ENCODE data around the gene GATAD2A.

GATAD2A gene

GRCh38 chr19:19493841-19494546, 88.5 kb downstream of the GATAD2A start:
- TF ChIP-seq CTCF (conservative IDR thresholded peaks at IDR 0.05; ENCODE audit: low read length), result no peak
- no peak overlapping the region for H3K4me3 ChIP-seq (ENCODE audit: low read length)
- no peak for DNase-seq (ENCODE audit: low read depth)

- no peak for TF ChIP-seq CTCF (conservative IDR thresholded peaks at IDR 0.05; ENCODE audit: low read length)
These were observed 90.4 kb downstream of the GATAD2A start for GRCh38 chr19:19495614-19496603.

GRCh38 chr19:19498255-19498991, 92.9 kb downstream of the GATAD2A start:
- no peak for DNase-seq (ENCODE audit: low read depth)

More at GRCh38 chr19:19495614-19496603, 90.4 kb downstream of the GATAD2A start:
- no peak for DNase-seq (ENCODE audit: low read depth)
- no peak overlapping the region for H3K4me3 ChIP-seq (ENCODE audit: low read length)

GRCh38 chr19:19499272-19499995, 94.0 kb downstream of the GATAD2A start:
- H3K4me3 ChIP-seq (ENCODE audit: low read length), result no peak overlapping the region
- no peak for TF ChIP-seq CTCF (conservative IDR thresholded peaks at IDR 0.05; ENCODE audit: low read length)
- DNase-seq (ENCODE audit: low read depth), result no peak

More at GRCh38 chr19:19498255-19498991, 92.9 kb downstream of the GATAD2A start:
- no peak for TF ChIP-seq CTCF (conservative IDR thresholded peaks at IDR 0.05; ENCODE audit: low read length)
- H3K4me3 ChIP-seq (ENCODE audit: low read length), result no peak overlapping the region

- H3K4me3 ChIP-seq (ENCODE audit: low read length), result no peak overlapping the region
- DNase-seq (ENCODE audit: low read depth), result no peak
- TF ChIP-seq CTCF (conservative IDR thresholded peaks at IDR 0.05; ENCODE audit: low read length), result no peak
These were observed 95.6 kb downstream of the GATAD2A start for GRCh38 chr19:19500975-19501644.

GRCh38 chr19:19501798-19502197, 96.3 kb downstream of the GATAD2A start:
- no peak for TF ChIP-seq CTCF (conservative IDR thresholded peaks at IDR 0.05; ENCODE audit: low read length)
- DNase-seq (ENCODE audit: low read depth), result no peak
- no peak overlapping the region for H3K4me3 ChIP-seq (ENCODE audit: low read length)

Data from AG10803 (cell line).